ENCODE data around the gene PHEX. TPM values are rescaled to one million over a fixed set of nuclear protein-coding genes. Genes with fewer than 3 reads are reported as not detected.

Gene PHEX
- total RNA-seq = under 1 TPM; 0.18 to 0.19 TPM
- not detected for polyA plus RNA-seq
- total RNA-seq = 0.07 to 9.0 (median 0.47) reads per million in 6 experiments

DNA sequence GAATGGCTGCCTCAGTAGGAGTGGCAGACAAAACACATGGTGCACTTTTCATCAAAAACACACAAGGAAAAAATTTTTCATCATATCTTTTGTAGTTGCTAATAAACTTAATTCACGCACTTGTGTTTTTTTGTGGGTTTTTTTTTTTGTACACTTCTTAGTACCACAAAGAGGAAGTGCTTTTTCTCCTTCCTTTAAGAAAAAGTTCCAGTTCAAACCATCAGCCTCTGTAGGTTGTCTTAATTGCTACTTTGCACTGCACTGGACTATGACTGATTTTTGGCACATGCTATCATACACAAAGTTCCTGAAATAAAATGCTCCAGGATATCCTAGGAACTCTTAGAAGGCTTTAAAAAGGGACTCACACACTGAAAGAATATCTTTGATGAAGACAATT is at the start of gene PHEX:
Gene PHEX, plus strand, starts transcription at position 242 of the 400 bp plus-strand sequence. CDS start 681 bp downstream, outside the sequence.
- Mint-ChIP-seq H3K4me1 (peaks cover 0 to 10% (median 0%) of the 10 kb centered on the region in 4 donors), H3K4me3 (no peak within 1 kb of the TSS), H3K36me3 (no peaks in the 10 kb centered on the region), H3K9me3 (no peaks in the 10 kb centered on the region), H3K27ac (no peak within 1 kb of the TSS), H3K27me3 (no peaks in the 10 kb centered on the region)
- POLR2A ChIA-PET = no interaction called here
- DNase-seq = no peak
- no peak for ATAC-seq

DNA sequence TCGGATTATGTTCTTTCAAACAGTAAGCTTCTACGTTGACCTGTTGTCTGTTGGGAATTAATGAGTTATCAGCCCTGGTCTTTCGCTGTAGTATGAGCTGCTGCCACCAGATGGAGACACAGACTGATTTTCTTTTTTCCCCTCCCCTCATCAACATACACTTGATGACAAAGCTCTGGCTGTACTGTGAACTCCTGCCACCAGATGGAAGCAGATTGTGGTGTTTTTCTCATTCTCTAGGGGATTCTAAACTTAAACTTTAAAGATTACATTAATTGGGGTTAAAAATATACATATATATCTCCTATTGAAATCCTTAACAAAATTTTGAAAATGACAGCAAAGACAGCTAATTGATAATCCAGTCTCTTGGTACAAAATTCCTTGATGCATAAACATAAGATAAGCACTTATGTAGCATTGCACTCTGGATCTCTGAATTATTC is 46.8 kb upstream of the PHEX start:
- peak; percentile 95 to 96 for ATAC-seq
- H3K27ac Mint-ChIP-seq = peak overlapping the region in 3 of 10 donors; percentile 2 to 23 (median 10)
- H3K27me3 Mint-ChIP-seq = no peaks in the 10 kb centered on the region

GRCh38 chrX:21986596-21986995 is 45.5 kb upstream of the PHEX start:
- DNase-seq (no peak), ATAC-seq (no peak)
- POLR2A ChIA-PET = no interaction called here
- Mint-ChIP-seq H3K36me3 (peaks cover 0 to 27% (median 2%) of the 10 kb centered on the region in 3 donors), H3K4me1 (peaks cover 0 to 6% (median 1%) of the 10 kb centered on the region in 4 donors), H3K4me3 (no peak overlapping the region), H3K9me3 (no peaks in the 10 kb centered on the region), H3K27ac (no peak overlapping the region), H3K27me3 (no peaks in the 10 kb centered on the region)

More for the DNA sequence above, 46.8 kb upstream of the PHEX start:
- Mint-ChIP-seq H3K36me3 (peaks cover 0 to 26% (median 2%) of the 10 kb centered on the region in 3 donors), H3K4me3 (no peak overlapping the region), H3K4me1 (peaks cover 0 to 6% (median 1%) of the 10 kb centered on the region in 4 donors), H3K9me3 (no peaks in the 10 kb centered on the region)
- peak; percentile 10 to 73 (median 56) for DNase-seq
- POLR2A ChIA-PET = no interaction called here

DNA sequence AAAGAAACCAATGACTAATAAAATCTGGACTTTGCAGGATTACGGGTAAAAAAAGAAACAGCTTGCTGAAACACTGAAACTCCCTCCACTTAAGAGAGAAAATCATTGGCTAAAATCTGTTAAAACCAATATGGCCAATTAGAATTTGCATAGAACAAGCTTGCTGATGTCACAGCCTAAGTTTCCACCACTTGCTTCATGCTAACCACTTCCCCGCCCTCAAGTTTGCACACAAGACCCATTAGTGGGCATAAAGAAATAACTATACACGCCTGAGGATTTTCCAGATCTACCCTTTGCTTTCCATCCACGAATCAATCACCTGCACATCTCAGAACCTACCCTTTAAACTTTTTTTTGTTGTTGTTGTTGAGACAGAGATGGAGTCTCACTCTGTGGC is 42.7 kb upstream of the PHEX start:
- DNase-seq (no peak), ATAC-seq (no peak)
- Mint-ChIP-seq H3K9me3 (no peaks in the 10 kb centered on the region), H3K4me1 (peaks cover 0 to 12% (median 4%) of the 10 kb centered on the region in 4 donors), H3K36me3 (peaks cover 0 to 43% (median 2%) of the 10 kb centered on the region in 3 donors), H3K27me3 (no peaks in the 10 kb centered on the region), H3K4me3 (no peak overlapping the region), H3K27ac (peak overlapping the region in 3 of 10 donors; percentile 28 to 59 (median 39))
- POLR2A ChIA-PET = interaction anchor here (0.6 kb wide), 1 partner anchor 25 kb away, joined by 4 read pairs; no protein-coding TSS in a partner anchor

GRCh38 chrX:21990832-21991231 is 41.3 kb upstream of the PHEX start:
- Mint-ChIP-seq H3K4me3 (no peak overlapping the region), H3K27ac (no peak overlapping the region), H3K36me3 (peaks cover 0 to 44% (median 7%) of the 10 kb centered on the region in 3 donors), H3K27me3 (no peaks in the 10 kb centered on the region), H3K9me3 (no peaks in the 10 kb centered on the region), H3K4me1 (peaks cover 0 to 18% (median 11%) of the 10 kb centered on the region in 4 donors)
- POLR2A ChIA-PET = no interaction called here
- ATAC-seq (no peak), DNase-seq (no peak)

DNA sequence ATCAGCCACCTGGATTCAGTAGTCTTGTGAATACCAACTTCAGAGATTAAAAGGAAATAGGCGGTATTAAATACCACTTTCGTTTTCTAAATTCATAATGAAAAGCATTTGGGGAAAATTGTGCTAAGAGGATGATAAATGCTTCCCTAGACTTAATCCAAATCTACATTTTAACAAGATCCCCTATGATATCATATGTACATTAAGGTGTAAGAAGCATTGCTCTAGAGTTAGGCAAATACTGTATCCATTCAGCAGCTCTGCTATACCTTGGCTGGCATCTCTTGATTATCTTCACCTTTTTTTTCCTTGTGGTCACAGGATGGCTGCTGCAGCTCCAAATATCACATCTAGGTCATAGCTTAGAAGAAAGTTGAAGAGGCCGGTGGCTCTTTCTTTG is 40.6 kb upstream of the PHEX start:
- Mint-ChIP-seq H3K4me1 (peaks cover 0 to 21% (median 14%) of the 10 kb centered on the region in 4 donors), H3K27ac (no peak overlapping the region), H3K27me3 (no peaks in the 10 kb centered on the region), H3K36me3 (peaks cover 0 to 44% (median 7%) of the 10 kb centered on the region in 3 donors), H3K4me3 (no peak overlapping the region), H3K9me3 (no peaks in the 10 kb centered on the region)
- POLR2A ChIA-PET = no interaction called here
- DNase-seq (no peak), ATAC-seq (no peak)

DNA sequence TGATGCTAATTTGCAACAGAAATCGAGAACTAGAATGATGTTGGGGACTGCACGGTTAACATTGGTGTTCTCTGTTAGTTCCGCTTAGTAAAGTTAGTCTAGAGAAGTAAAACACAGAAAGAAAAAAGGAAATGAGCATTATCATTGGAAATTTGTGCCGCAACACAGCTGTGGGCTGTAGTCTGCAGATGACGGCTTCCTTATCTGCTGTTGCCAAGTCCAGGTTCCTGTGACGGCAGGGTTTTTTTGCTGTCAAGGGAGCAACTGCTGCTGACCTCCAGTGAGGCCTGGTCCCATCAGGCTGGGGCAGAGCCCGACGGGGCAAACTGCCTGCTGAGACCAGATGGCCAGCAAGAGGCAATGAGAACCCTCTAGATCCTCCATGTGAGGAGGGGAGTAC is 38.9 kb upstream of the PHEX start:
- H3K9me3 Mint-ChIP-seq = no peaks in the 10 kb centered on the region
- peak overlapping the region in 2 of 10 donors; percentile 15 to 41 for H3K27ac Mint-ChIP-seq
- H3K36me3 Mint-ChIP-seq = peaks cover 0 to 44% (median 7%) of the 10 kb centered on the region in 3 donors
- H3K4me3 Mint-ChIP-seq = no peak overlapping the region
- POLR2A ChIA-PET = no interaction called here
- H3K4me1 Mint-ChIP-seq = peaks cover 3 to 28% (median 19%) of the 10 kb centered on the region in 4 donors
- no peaks in the 10 kb centered on the region for H3K27me3 Mint-ChIP-seq
- ATAC-seq = peak in 1 of 2 donors; percentile 14
- DNase-seq = no peak

- no peaks in the 10 kb centered on the region for H3K27me3 Mint-ChIP-seq
- POLR2A ChIA-PET = no interaction called here
- H3K9me3 Mint-ChIP-seq = no peaks in the 10 kb centered on the region
- H3K4me1 Mint-ChIP-seq = peaks cover 3 to 26% (median 16%) of the 10 kb centered on the region in 4 donors
- H3K27ac Mint-ChIP-seq = peak overlapping the region in 4 of 10 donors; percentile 27 to 56 (median 38)
- peaks cover 0 to 28% (median 6%) of the 10 kb centered on the region in 3 donors for H3K36me3 Mint-ChIP-seq
- no peak overlapping the region for H3K4me3 Mint-ChIP-seq
- ATAC-seq (no peak), DNase-seq (no peak)
These were observed 35.2 kb upstream of the PHEX start for GRCh38 chrX:21996872-21997455.

DNA sequence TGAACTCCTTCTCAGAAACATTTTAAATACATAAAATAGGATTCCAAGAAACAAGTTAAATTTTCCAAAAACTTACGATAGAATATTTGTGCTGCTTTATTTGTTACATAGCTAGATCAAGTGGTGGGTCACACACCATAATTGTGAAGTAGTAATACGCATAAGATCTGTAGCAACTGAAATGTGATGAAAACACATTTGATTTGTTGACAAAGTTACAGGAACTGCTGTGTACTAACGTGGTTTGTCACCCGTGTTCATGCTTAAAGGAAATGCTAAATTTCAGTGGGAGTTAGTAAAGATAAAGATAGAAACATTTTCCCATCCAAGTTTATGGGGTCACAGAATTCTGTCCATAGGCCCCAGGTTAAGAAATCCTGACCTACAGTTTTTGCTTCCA is 34.1 kb upstream of the PHEX start:
- Mint-ChIP-seq H3K9me3 (no peaks in the 10 kb centered on the region), H3K4me3 (no peak overlapping the region), H3K27me3 (no peaks in the 10 kb centered on the region), H3K27ac (no peak overlapping the region), H3K4me1 (peaks cover 3 to 30% (median 18%) of the 10 kb centered on the region in 4 donors), H3K36me3 (peaks cover 0 to 20% (median 6%) of the 10 kb centered on the region in 3 donors)
- ATAC-seq (no peak), DNase-seq (no peak)
- POLR2A ChIA-PET = no interaction called here

DNA sequence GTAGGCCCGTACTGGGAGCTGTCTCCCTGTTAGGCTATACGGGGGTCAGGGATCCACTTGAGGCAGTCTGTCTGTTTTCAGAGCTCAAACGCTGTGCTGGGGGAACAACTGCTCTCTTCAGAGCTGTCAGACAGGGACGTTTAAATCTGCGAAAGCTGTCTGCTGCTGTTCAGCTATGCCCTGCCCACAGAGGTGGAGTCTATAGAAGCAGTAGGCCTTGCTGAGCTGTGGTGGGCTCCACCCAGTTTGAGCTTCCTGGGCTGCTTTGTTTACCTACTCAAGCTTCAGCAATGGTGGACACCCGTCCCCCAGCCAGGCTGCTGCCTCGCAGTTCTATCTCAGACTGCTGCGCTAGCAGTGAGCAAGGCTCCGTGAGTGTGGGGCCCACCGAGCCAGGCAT is 27.3 kb upstream of the PHEX start:
- DNase-seq = peak in 5 of 10 donors; percentile 6 to 59 (median 16)
- peaks cover 0 to 4% (median 0%) of the 10 kb centered on the region in 9 donors for H3K9me3 Mint-ChIP-seq
- peak in 1 of 2 donors; percentile 33 for ATAC-seq
- POLR2A ChIA-PET = interaction anchor here (0.6 kb wide), 1 partner anchor 77 kb away, joined by 3 read pairs; no protein-coding TSS in a partner anchor
- no peaks in the 10 kb centered on the region for H3K27me3 Mint-ChIP-seq
- peak overlapping the region in 4 of 10 donors; percentile 38 to 74 (median 57) for H3K27ac Mint-ChIP-seq
- H3K4me1 Mint-ChIP-seq = peaks cover 0 to 33% (median 9%) of the 10 kb centered on the region in 4 donors
- peaks cover 0 to 10% (median 3%) of the 10 kb centered on the region in 3 donors for H3K36me3 Mint-ChIP-seq
- H3K4me3 Mint-ChIP-seq = peak overlapping the region in 4 of 10 donors; percentile 2 to 61 (median 45)

DNA sequence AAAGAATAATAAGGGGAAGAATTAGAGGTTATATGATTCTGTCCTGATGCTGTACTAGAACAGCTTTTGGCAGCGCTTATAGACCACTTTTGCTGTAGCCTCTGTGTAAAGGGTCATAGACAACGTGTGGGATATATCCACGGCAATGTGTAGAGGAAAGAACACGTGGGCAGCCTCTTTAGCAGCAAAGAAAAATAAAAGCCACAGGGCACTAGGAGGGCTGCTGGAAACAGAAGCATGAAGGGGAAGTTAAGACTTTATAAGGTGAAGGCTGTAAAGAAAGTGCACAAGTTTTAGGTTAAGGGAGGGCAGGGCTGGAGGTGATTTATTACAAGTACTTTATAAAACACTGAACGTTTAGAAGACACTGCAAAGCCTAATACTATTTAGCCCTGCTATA is 20.1 kb upstream of the PHEX start:
- ATAC-seq = no peak

GRCh38 chrX:22012931-22013330 is 19.2 kb upstream of the PHEX start:
- no peak for ATAC-seq
- H3K27me3 Mint-ChIP-seq = no peaks in the 10 kb centered on the region
- no peak overlapping the region for H3K4me3 Mint-ChIP-seq
- no peak for DNase-seq
- H3K9me3 Mint-ChIP-seq = peaks cover 0 to 4% (median 0%) of the 10 kb centered on the region in 9 donors
- POLR2A ChIA-PET = no interaction called here
- peak overlapping the region in 1 of 10 donors; percentile 68 for H3K27ac Mint-ChIP-seq
- no peaks in the 10 kb centered on the region for H3K36me3 Mint-ChIP-seq
- peaks cover 0 to 8% (median 0%) of the 10 kb centered on the region in 4 donors for H3K4me1 Mint-ChIP-seq

More for the DNA sequence above, 20.1 kb upstream of the PHEX start:
- H3K27ac Mint-ChIP-seq = peak overlapping the region in 1 of 10 donors; percentile 28
- peaks cover 0 to 10% (median 0%) of the 10 kb centered on the region in 4 donors for H3K4me1 Mint-ChIP-seq
- no peak overlapping the region for H3K4me3 Mint-ChIP-seq
- POLR2A ChIA-PET = no interaction called here
- DNase-seq = no peak
- H3K36me3 Mint-ChIP-seq = no peaks in the 10 kb centered on the region
- H3K9me3 Mint-ChIP-seq = peaks cover 0 to 4% (median 0%) of the 10 kb centered on the region in 9 donors
- no peaks in the 10 kb centered on the region for H3K27me3 Mint-ChIP-seq

- Mint-ChIP-seq H3K36me3 (no peaks in the 10 kb centered on the region), H3K4me1 (peaks cover 0 to 4% (median 0%) of the 10 kb centered on the region in 4 donors), H3K9me3 (peaks cover 0 to 1% (median 0%) of the 10 kb centered on the region in 9 donors), H3K27ac (peak overlapping the region in 4 of 10 donors; percentile 11 to 63 (median 48)), H3K4me3 (no peak overlapping the region), H3K27me3 (no peaks in the 10 kb centered on the region)
- DNase-seq (no peak), ATAC-seq (no peak)
- POLR2A ChIA-PET = no interaction called here
These were observed 16.9 kb upstream of the PHEX start for GRCh38 chrX:22015139-22015750.
